IMR-90 (cell line): Measurements from ENCODE around the gene FAM120A. TPM values are rescaled to one million over a fixed set of nuclear protein-coding genes. Genes with fewer than 3 reads are reported as not detected.

Experiments used
- ATAC-seq: fragments of 200-7000 bp; cut with Tn5 transposase; 2 replicates; pipeline ENCODE4 v1.9.1; 2020; ENCODE audit warnings: low read depth, mild to moderate bottlenecking, moderate library complexity
- BruUV-seq: library from RNA; stranded (reverse); fragments of 400-500 nt; replicated peaks from 2 replicates; lab custom pipeline; 2021; lab: Mats Ljungman, UMichigan
- CTCF ChIA-PET: fragments of 300-600 bp; formaldehyde crosslinking; extraction: SDS; loops from one replicate; lab custom pipeline; 2021; ENCODE audit warnings: antibody characterized with exemption; lab: Yijun Ruan, JAX
- POLR2A ChIA-PET: fragments of 300-600 bp; sonication (Branson Sonifier 250); formaldehyde crosslinking; loops from one replicate; lab custom pipeline; 2022; ENCODE audit warnings: antibody characterized with exemption; ENCODE audit not compliant: unreplicated experiment; lab: Charles Lee
- DNase-seq: peaks from one replicate; pipeline ENCODE4 v3.0.0; 2013
- H2AFZ ChIP-seq: replicated peaks from 2 replicates; pipeline ENCODE3; 2013; ENCODE audit warnings: low read length, mild to moderate bottlenecking; ENCODE audit not compliant: poor library complexity
- H2AK5ac ChIP-seq: 2 replicates; pipeline ENCODE4 v1.6.1; 2013; ENCODE audit warnings: low read depth, low read length, inconsistent platforms
- H2AK9ac ChIP-seq: replicated peaks from 2 replicates; pipeline ENCODE3; 2013; ENCODE audit warnings: mild to moderate bottlenecking, low read depth, low read length, moderate library complexity; ENCODE audit not compliant: poor library complexity
- H2BK120ac ChIP-seq: 2 replicates; pipeline ENCODE4 v1.6.1; 2013; ENCODE audit warnings: low read depth, low read length, inconsistent platforms
- H2BK15ac ChIP-seq: 3 replicates; pipeline ENCODE4 v1.6.1; 2013; ENCODE audit warnings: low read depth, low read length, inconsistent platforms
- H2BK20ac ChIP-seq: 2 replicates; pipeline ENCODE4 v1.6.1; 2013; ENCODE audit warnings: low read depth, mild to moderate bottlenecking, inconsistent platforms, low read length, moderate library complexity
- H2BK5ac ChIP-seq: 2 replicates; pipeline ENCODE4 v1.6.1; 2013; ENCODE audit warnings: mild to moderate bottlenecking, low read depth, low read length, inconsistent platforms; ENCODE audit not compliant: poor library complexity, severe bottlenecking
- H3K14ac ChIP-seq: replicated peaks from 2 replicates; pipeline ENCODE4 v1.6.1; 2013; ENCODE audit warnings: low read depth, low read length, inconsistent platforms
- H3K18ac ChIP-seq: 2 replicates; pipeline ENCODE4 v1.6.1; 2013; ENCODE audit warnings: low read depth, low read length, control low read depth
- H3K23ac ChIP-seq: 2 replicates; pipeline ENCODE4 v1.6.1; 2013; ENCODE audit warnings: low read depth, low read length, inconsistent platforms
- H3K27ac ChIP-seq: 2 replicates; pipeline ENCODE4 v1.5.1; 2013; ENCODE audit warnings: mild to moderate bottlenecking, control low read depth, low read length; ENCODE audit not compliant: insufficient read depth
- H3K27me3 ChIP-seq: 2 replicates; pipeline ENCODE4 v1.6.1; 2013; ENCODE audit warnings: low read length; ENCODE audit not compliant: control insufficient read depth, insufficient read depth
- H3K36me3 ChIP-seq: 2 replicates; pipeline ENCODE4 v1.6.1; 2013; ENCODE audit warnings: low read length, mixed read lengths; ENCODE audit not compliant: control insufficient read depth, insufficient read depth
- H3K4ac ChIP-seq: 2 replicates; pipeline ENCODE4 v1.6.1; 2013; ENCODE audit warnings: low read depth, low read length, inconsistent platforms
- H3K4me1 ChIP-seq: 2 replicates; pipeline ENCODE4 v1.6.1; 2013; ENCODE audit warnings: low read length, mixed read lengths; ENCODE audit not compliant: control insufficient read depth, insufficient read depth
- H3K4me2 ChIP-seq: 2 replicates; pipeline ENCODE4 v1.6.1; 2013; ENCODE audit warnings: low read depth, mild to moderate bottlenecking, control low read depth, low read length, moderate library complexity
- H3K4me3 ChIP-seq: 2 replicates; pipeline ENCODE4 v1.5.1; 2013; ENCODE audit warnings: low read depth, mild to moderate bottlenecking, control low read depth, low read length, moderate library complexity; ENCODE audit not compliant: insufficient read depth
- H3K56ac ChIP-seq: 2 replicates; pipeline ENCODE4 v1.6.1; 2013; ENCODE audit warnings: low read length, inconsistent platforms; ENCODE audit not compliant: insufficient read depth; ENCODE audit errors: extremely low read depth
- H3K79me1 ChIP-seq, 2 experiments: 2 replicates each; pipeline ENCODE4 v1.6.1; 2013; ENCODE audit warnings: low read length in 2 of 2, inconsistent platforms in 1 of 2, low read depth in 1 of 2
- H3K9ac ChIP-seq: 2 replicates; pipeline ENCODE4 v1.6.1; 2013; ENCODE audit warnings: low read depth, low read length, control low read depth
- H3K9me1 ChIP-seq: 2 replicates; pipeline ENCODE4 v1.6.1; 2013; ENCODE audit warnings: low read length, inconsistent platforms; ENCODE audit not compliant: insufficient read depth
- H3K9me3 ChIP-seq: 2 replicates; pipeline ENCODE4 v1.6.1; 2013; ENCODE audit warnings: low read length; ENCODE audit not compliant: control insufficient read depth, insufficient read depth
- H4K20me1 ChIP-seq: 2 replicates; pipeline ENCODE4 v1.6.1; 2013; ENCODE audit warnings: low read length, inconsistent platforms; ENCODE audit not compliant: insufficient read depth
- H4K5ac ChIP-seq: 2 replicates; pipeline ENCODE4 v1.6.1; 2013; ENCODE audit warnings: mild to moderate bottlenecking, low read depth, low read length, control low read depth
- H4K8ac ChIP-seq, 2 experiments: 2 replicates each; pipeline ENCODE4 v1.6.1; 2013; ENCODE audit warnings: low read depth in 2 of 2, low read length in 2 of 2, control low read depth in 1 of 2, inconsistent platforms in 1 of 2
- H4K91ac ChIP-seq: 2 replicates; pipeline ENCODE4 v1.6.1; 2013; ENCODE audit warnings: low read depth, low read length, inconsistent platforms; ENCODE audit not compliant: insufficient read depth
- BHLHE40 ChIP-seq: fragments of 150-350 bp; IDR thresholded peaks from 2 replicates; pipeline ENCODE4 v1.6.1; 2016; ENCODE audit warnings: mild to moderate bottlenecking, low read depth, low read length
- FOS ChIP-seq: fragments of 150-350 bp; IDR thresholded peaks from 2 replicates; pipeline ENCODE4 v1.6.1; 2016; ENCODE audit warnings: low read depth, low read length
- POLR2A ChIP-seq: IDR thresholded peaks from 2 replicates; pipeline ENCODE4 v1.6.1; 2012; ENCODE audit warnings: mild to moderate bottlenecking, low read depth, low read length
- RAD21 ChIP-seq: IDR thresholded peaks from 2 replicates; pipeline ENCODE4 v1.6.1; 2012; ENCODE audit warnings: low read length, improper control_type of control experiment
- RCOR1 ChIP-seq: IDR thresholded peaks from 2 replicates; pipeline ENCODE4 v1.6.1; 2012; ENCODE audit warnings: mild to moderate bottlenecking, low read length, improper control_type of control experiment; ENCODE audit not compliant: insufficient replicate concordance
- WGBS, 2 experiments: methylation state at CpG; one replicate each; pipeline versions ENCODE4 v1.1.5 to v1.1.7; 2013; ENCODE audit warnings: missing lambda C conversion rate in 2 of 2; ENCODE audit not compliant: insufficient read length in 1 of 2; ENCODE audit errors: extremely low coverage in 2 of 2; 5-methylcytosine and 5-hydroxymethylcytosine counted together
- dilution Hi-C: fragments of 300-500 bp; cut with HindIII; formaldehyde crosslinking; loops from one replicate; pipeline ENCODE4 v1.14.3; 2018; ENCODE audit warnings: low sequenced_read_pairs; ENCODE audit not compliant: unreplicated experiment
- in situ Hi-C: fragments of 300-500 bp; cut with MboI; formaldehyde crosslinking; loops from 3 replicates; pipeline ENCODE4 v1.14.3; 2019; ENCODE audit warnings: low sequenced_read_pairs, inconsistent platforms, mixed read lengths
- intact Hi-C: fragments of 100-400 bp; cut with micrococcal nuclease; formaldehyde crosslinking; loops from 2 replicates; pipeline ENCODE4 v1.10.0; 2022
- polyA plus RNA-seq, 3 experiments: library from polyadenylated mRNA; depleted of rRNA; stranded (reverse); fragments of >200 nt; gene quantifications; 2 replicates each; pipeline ENCODE4 v1.2.3, GENCODE V29; 2012; ENCODE audit warnings: low replicate concordance in 1 of 3
- total RNA-seq: library from RNA; depleted of rRNA; stranded (reverse); fragments of >200 nt; gene quantifications from 2 replicates; pipeline ENCODE4 v1.2.3, GENCODE V29; 2012

Gene FAM120A
- total and polyA plus RNA-seq, 2 of the 4 experiments (the other 2 are of a cell fraction) = 61.6 to 75.1 TPM

GRCh38 chr9:93416530-93417235 is 34.8 kb upstream of the FAM120A start (continued):
- no peak for TF ChIP-seq RAD21

DNA sequence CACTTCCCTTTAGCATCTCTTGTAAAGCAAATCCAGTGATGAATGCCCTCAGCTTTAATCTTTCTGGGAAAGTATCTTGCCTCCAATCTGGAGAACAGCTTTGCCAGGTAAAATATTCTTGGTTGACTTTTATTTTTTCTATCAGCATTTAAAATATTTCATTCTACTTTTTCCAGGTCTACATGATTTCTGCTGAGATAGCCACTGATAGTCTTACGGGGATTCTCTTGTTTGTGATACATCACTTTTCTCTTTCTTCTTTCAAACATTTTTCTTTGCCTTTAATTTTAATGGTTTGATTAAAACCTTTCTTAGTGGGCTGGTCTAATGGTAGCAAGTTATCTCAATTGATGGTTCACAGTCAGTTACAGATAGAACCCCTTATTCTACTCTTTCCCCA is 33.9 kb upstream of the FAM120A start:
- dilution Hi-C loops = no loop called here

More for the DNA sequence above, 33.9 kb upstream of the FAM120A start:
- Histone ChIP-seq H3K14ac (no peak overlapping the region), H3K9me3 (peaks cover 17% of the 10 kb centered on the region), H3K79me1 (no peaks in the 10 kb centered on the region), H2BK5ac (no peak overlapping the region), H3K27me3 (no peaks in the 10 kb centered on the region; the same call in 1 of the 2 replicates), H2AFZ (no peak overlapping the region), H3K4me2 (no peak overlapping the region), H3K36me3 (no peaks in the 10 kb centered on the region), H2BK120ac (no peak overlapping the region), H3K4ac (no peak overlapping the region), H3K18ac (no peak overlapping the region), H2AK5ac (no peak overlapping the region), H2BK15ac (no peak overlapping the region), H4K20me1 (no peaks in the 10 kb centered on the region), H2BK20ac (no peak overlapping the region), H3K56ac (no peak overlapping the region), H4K5ac (no peak overlapping the region), H3K27ac (no peak overlapping the region), H2AK9ac (no peak overlapping the region), H3K9me1 (no peaks in the 10 kb centered on the region), H4K91ac (no peak overlapping the region), H4K8ac (no peak overlapping the region), H3K9ac (no peak overlapping the region), H3K4me3 (no peak overlapping the region), H3K23ac (no peak overlapping the region), H3K4me1 (peaks cover 2% of the 10 kb centered on the region; the same call in 1 of the 2 replicates)
- TF ChIP-seq RCOR1 = no peak
- TF ChIP-seq BHLHE40 = no peak
- TF ChIP-seq POLR2A = no peak
- TF ChIP-seq FOS = no peak
- in situ Hi-C loops = loop anchor here (10.0 to 25.0 kb wide), 4 partner anchors 63 to 545 kb away; partner anchors contain the start of gene BARX1
- no CpG with 5 or more reads among the region's 1 CpG for WGBS, 2 experiments
- no TSS peak for BruUV-seq
- POLR2A ChIA-PET = no interaction called here
- DNase-seq (no peak), ATAC-seq (no peak)
- CTCF ChIA-PET = no interaction called here
- intact Hi-C loops = no loop called here
